ENCODE measurements around the gene DNMT3B.
"Not testable (repeated sequence)": the region's sequence is repeated elsewhere in the genome, so short reads cannot be mapped to it uniquely, and the experiment has no call there.

DNMT3B gene

DNA sequence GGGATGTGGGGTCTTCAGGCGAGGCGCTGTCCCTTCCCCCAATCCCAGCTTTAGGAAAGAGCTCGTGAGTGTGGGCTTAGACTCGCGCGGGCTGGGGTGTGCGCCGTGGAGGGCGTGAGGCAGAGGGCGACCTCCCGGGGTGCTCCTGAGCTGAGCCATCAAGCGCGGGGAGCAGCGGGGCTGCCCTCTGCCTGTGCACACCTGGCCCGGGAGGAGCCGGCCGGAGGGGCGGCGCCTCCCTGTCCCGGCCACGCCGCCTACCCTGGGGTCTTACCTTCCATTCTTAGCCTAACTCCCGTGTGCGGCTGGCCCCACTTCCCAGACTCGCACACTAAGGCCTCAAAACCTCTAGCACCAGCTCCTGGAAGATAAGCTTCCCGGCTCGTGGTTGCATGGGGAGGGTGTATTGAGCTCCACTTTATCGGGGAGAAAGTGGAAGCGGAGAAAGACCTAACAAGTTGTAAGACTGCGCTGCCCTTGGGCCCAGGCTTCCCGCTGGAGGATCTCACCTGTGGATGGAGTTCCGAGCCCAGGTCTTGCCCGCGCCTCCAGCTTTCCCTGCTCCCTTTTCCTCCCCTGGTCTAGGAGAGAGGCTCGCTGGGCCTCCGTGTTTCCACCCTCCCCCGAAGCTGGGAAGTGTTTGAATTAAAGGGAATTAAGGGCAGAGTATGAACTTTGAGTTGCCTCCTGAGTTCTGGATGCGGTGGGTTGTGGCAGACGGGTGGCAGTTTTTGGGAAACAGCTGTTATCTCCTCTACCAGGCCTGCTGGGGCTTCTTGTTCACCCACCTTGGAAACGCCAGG lies 1.2 kb downstream of the DNMT3B start:
- DNase-seq = no peak

- DNase-seq = no peak
These were observed 2.1 kb downstream of the DNMT3B start for GRCh38 chr20:32764005-32764960.

GRCh38 chr20:32765230-32765875 lies 3.2 kb downstream of the DNMT3B start:
- DNase-seq = not testable (repeated sequence)

DNA sequence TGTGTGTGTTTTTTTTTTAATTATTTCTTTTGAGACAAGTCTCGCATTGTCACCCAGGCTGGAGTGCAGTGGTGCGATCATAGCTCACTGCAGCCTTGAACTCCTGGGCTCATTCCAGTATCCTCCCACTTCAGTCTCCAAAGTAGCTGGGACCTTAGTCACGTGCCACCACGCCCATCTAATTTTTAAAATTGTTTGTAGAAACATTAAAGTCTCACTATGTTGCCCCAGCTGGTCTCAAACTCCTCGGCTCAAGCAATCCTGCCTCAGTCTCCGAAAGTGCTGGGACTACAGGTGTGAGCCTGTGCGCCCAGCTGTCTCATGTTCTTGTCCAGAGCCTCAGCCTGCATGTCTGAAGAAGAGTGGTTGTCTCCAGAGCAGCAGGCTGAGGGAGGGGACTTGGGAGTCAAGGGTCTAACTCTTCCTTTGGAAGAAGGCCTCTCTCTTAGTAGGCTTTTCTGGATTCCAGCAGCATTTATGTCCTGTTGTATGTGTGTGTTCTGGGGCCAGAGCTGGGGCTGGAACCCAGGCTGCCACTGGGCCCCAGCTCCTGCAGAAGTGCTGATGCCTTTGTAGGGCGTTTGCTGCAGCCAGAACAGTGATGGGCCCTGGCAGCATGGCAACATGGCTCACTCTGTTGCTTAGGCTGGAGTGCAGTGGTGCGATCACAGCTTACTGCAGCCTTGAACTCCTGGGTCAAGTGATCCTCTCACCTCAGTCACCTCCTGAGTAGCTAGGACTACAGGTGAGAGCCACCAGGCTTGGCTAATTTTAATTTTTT lies 5.4 kb downstream of the DNMT3B start:
- no peak for DNase-seq

DNA sequence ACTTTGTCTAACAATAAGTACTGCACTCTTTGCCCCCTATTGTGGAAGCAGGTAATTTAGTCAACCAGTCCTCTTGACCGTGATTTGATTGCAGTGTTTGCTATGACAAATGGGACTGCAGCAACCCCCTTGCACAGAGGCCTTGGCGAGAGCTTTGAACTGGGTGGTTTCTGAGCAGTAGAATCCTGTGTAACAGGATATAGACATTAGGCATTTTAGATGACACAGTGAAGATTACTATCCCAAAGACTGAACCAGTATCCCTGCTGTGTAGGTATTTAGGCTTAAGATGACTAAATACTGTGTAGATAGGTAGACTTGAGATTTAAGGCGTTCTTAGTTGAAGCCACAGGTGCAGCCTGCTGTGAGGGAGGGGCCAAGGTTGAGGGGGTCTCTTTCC lies 9.9 kb downstream of the DNMT3B start:
- DNase-seq = no peak

GRCh38 chr20:32773223-32773622 lies 11.0 kb downstream of the DNMT3B start:
- DNase-seq = no peak

DNA sequence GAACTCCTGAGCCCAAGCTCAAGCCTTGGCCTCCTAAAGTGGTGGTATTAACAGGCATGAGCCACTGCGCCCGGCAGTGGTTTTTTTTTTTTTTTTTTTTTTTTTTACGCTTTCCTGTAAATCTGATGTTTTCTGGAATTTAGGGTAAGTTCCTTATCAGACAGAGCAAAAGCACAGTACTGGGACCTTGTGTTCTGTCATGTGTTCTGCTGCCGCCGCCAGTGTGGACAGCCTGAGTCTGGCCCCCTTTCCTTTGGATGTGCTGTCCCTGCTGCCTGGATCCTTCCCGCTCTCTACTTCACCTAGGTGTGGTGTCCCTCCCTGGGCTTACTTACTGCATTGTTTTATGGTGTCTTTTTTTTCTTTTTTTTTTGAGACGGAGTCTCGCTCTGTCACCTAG lies 11.7 kb downstream of the DNMT3B start:
- DNase-seq = no peak

DNA sequence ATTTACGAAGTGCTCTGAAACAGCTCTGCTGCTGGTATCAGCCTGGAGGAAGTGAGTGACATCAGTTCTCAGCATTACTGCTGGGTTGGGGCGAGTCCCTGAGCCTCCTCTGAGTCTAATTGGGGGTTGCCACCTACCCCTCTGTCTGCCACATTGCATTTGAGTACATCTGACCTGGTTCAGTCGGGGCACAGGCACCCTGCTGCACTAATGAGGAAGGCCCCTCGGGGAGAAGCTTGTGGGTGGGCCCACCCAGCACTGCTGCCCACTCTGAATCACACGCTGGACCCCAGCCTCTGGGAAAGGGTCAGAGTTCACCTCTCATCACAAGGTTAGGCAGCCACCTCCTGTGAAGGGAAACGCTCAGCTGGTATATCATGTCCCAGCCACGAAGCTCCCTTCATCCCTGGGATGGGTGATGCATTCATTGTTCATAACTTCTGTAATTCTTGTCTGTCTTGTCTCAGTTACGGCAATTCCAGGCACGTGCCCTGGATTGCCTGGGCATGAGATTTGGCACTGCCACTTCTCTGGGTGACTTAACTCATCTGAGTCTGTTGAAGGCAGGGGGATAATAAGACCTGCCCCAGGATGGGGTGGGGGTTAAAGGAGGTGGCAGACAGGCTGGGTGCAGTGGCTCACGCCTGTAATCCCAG lies 13.3 kb downstream of the DNMT3B start:
- DNase-seq = no peak

GRCh38 chr20:32777177-32777956 lies 15.2 kb downstream of the DNMT3B start:
- no peak for DNase-seq

DNA sequence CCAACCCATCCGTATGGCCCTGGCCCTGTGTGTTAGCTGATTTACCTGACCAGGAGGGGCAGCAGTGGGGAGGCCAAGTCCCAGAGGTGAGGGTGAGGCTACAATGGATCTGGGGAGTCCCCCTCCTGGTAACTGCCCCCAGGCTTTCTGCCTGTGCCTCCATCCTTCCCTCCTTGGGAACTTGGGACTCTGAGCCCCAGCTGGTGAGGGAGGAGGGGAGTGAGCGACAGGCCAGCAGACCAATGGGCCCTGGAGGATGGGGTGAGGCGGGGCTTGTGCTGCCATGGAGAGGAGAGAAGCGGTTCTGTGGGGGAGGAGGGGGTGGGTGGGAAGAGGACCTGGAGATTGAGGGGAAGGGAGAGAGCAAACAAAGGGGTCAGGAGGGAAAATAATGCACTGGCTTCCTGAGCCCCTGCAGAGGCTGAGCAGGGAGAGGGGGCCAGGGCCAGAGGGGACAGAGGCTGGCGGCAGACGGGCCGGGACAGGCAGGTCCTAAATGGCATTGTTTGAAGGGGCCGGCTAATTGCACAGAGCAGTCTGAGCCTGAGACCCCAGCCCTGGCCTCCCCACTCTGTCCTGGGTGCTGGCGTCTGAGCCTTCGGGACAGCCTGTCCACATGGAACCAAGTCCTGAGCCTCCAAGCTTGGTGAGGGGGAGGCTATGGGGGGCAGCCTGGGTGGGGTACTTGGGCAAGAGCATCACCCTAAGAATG lies 17.5 kb downstream of the DNMT3B start:
- DNase-seq = no peak

GRCh38 chr20:32780278-32780677 lies 18.1 kb downstream of the DNMT3B start:
- no peak for DNase-seq

DNA sequence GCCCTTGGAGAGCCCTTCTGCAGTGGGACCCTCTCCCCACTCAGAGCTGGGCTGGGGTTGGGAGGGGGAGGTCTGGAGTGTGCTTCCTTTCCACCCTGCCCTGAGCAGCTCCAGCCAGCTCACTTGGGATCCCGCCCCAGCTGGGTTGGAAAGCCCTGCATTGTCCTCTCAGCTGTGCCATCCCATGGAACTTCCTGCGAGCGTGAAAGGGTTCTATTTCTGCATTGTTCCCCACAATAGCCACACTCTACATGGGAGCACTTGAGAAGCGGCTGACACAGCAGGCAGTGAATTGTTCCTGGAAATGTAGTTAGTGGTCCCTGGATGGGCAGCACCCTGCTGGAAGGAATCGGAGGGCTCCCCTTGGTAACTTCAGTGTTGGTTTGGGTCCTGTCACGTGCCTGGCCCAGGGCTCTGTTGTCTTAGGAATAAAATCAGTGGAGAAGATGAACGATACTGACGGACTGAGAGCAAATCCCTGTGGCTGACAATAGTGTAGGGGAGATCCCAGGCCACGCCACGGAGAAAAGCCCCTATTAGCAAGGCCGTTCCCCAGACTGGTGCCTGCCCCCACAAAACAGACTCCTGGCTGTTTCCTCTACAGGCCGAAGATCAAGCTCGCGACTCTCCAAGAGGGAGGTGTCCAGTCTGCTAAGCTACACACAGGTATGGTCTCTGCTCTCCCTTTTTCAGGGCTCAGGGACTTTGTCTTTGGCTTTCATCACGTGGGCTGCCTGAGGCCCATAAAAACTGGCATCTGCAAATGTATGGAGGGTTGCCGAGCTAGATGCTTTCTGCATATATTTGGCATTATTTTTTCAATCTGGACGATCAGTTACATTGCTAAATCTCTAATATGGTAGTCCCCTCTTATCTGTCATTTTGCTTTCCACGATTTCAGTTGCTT lies 18.8 kb downstream of the DNMT3B start:
- DNase-seq = no peak

- no peak for DNase-seq
These were observed 22.3 kb downstream of the DNMT3B start for GRCh38 chr20:32784369-32785080.

DNA sequence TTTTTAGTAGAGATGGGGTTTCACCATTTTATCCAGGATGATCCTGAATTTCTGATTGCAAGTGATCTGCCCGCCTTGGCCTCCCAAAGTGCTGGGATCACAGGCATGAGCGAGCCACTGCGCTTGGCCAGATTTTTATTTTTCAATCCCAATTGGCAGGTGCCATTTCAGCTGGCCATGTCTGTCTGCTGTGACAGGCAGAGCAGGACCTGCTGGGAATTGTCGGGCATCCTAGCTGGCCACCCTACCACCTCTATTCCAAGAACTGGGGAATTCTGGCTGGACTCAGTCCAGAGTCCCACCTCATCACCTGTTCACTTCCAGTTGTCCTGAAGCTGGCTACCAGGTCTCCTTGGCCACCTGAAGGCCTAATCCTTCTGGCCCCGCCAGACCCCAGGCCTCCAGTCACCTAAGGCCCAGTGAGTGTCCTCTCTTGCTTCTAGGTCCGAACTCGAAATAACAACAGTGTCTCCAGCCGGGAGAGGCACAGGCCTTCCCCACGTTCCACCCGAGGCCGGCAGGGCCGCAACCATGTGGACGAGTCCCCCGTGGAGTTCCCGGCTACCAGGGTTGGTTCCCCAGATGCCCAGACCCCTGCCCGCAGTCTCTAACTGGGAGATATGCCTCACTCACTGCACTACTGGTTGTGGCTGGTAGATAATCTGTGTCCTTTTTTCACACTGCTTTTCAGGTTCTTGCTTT lies 24.0 kb downstream of the DNMT3B start:
- no peak for DNase-seq

DNA sequence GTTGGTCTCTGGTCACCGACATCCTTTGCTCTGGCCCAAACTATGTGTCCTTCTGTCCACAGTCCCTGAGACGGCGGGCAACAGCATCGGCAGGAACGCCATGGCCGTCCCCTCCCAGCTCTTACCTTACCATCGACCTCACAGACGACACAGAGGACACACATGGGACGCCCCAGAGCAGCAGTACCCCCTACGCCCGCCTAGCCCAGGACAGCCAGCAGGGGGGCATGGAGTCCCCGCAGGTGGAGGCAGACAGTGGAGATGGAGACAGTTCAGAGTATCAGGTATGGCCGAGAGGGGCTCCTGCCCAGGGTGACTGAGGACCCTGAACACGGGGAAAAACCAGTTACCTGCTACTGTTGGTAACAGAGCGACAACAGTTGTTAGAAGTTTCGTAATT lies 25.0 kb downstream of the DNMT3B start:
- DNase-seq = no peak

- DNase-seq = peak; percentile 66
These were observed 27.9 kb downstream of the DNMT3B start for GRCh38 chr20:32789896-32790750.

DNA sequence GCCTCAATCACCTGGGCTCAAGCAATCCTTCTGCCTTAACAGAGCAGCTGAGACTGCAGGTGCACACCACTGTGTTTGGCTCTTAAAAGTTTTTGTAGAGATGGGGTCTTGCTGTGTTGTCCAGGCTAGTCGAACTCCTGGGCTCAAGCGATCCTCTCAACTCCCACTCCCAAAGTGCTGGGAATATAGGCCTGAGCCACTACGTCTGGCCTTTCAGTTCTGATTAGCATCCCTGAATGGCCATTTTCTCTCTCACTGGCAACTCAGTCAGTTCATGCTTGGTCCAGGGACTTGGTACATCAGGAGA lies 28.5 kb downstream of the DNMT3B start:
- no peak for DNase-seq
